ENCODE results near the gene PLBD1. TPM values are rescaled to one million over a fixed set of nuclear protein-coding genes. Genes with fewer than 3 reads are reported as not detected.

Gene PLBD1, protein sequence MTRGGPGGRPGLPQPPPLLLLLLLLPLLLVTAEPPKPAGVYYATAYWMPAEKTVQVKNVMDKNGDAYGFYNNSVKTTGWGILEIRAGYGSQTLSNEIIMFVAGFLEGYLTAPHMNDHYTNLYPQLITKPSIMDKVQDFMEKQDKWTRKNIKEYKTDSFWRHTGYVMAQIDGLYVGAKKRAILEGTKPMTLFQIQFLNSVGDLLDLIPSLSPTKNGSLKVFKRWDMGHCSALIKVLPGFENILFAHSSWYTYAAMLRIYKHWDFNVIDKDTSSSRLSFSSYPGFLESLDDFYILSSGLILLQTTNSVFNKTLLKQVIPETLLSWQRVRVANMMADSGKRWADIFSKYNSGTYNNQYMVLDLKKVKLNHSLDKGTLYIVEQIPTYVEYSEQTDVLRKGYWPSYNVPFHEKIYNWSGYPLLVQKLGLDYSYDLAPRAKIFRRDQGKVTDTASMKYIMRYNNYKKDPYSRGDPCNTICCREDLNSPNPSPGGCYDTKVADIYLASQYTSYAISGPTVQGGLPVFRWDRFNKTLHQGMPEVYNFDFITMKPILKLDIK
- 10 to 100 TPM; 40.7 to 50.1 (median 46.6) TPM for polyA plus RNA-seq (ENCODE audit: insufficient read length in 3 of 3)
- long read RNA-seq, donor 1, transcript PLBD1-201 (11 exons, 2,426 nt): major isoform, 8 of 32 reads
- long read RNA-seq, donor 1, partial matches to known transcripts: 24 of 32 reads
- long read RNA-seq, donor 1, other reads (novel, unspliced or antisense): 0 of 32 reads
- long read RNA-seq, donor 2, transcript PLBD1-201 (11 exons, 2,426 nt): major isoform, 13 of 13 reads
- long read RNA-seq, donor 2, partial matches to known transcripts: 0 of 13 reads
- long read RNA-seq, donor 2, other reads (novel, unspliced or antisense): 0 of 13 reads
- long read RNA-seq, donor 3, transcript PLBD1-201 (11 exons, 2,426 nt): major isoform, 17 of 59 reads
- long read RNA-seq, donor 3, partial matches to known transcripts: 42 of 59 reads
- long read RNA-seq, donor 3, other reads (novel, unspliced or antisense): 0 of 59 reads
- long read RNA-seq, donor 4, transcript PLBD1-201 (11 exons, 2,426 nt): major isoform, 9 of 15 reads
- long read RNA-seq, donor 4, partial matches to known transcripts: 6 of 15 reads
- long read RNA-seq, donor 4, other reads (novel, unspliced or antisense): 0 of 15 reads
- long read RNA-seq, donor 5: 0 reads
- long read RNA-seq, donor 6, transcript PLBD1-201 (11 exons, 2,426 nt): major isoform, 15 of 42 reads
- long read RNA-seq, donor 6, partial matches to known transcripts: 27 of 42 reads
- long read RNA-seq, donor 6, other reads (novel, unspliced or antisense): 0 of 42 reads
- long read RNA-seq, donor 7, transcript PLBD1-201 (11 exons, 2,426 nt): major isoform, 15 of 34 reads
- long read RNA-seq, donor 7, partial matches to known transcripts: 19 of 34 reads
- long read RNA-seq, donor 7, other reads (novel, unspliced or antisense): 0 of 34 reads
- long read RNA-seq, donor 8, transcript PLBD1-201 (11 exons, 2,426 nt): major isoform, 25 of 71 reads
- long read RNA-seq, donor 8, partial matches to known transcripts: 46 of 71 reads
- long read RNA-seq, donor 8, other reads (novel, unspliced or antisense): 0 of 71 reads
- long read RNA-seq, donor 9, transcript PLBD1-201 (11 exons, 2,426 nt): major isoform, 9 of 48 reads
- long read RNA-seq, donor 9, partial matches to known transcripts: 39 of 48 reads
- long read RNA-seq, donor 9, other reads (novel, unspliced or antisense): 0 of 48 reads
- long read RNA-seq, donor 10, transcript PLBD1-201 (11 exons, 2,426 nt): major isoform, 11 of 58 reads
- long read RNA-seq, donor 10, partial matches to known transcripts: 47 of 58 reads
- long read RNA-seq, donor 10, other reads (novel, unspliced or antisense): 0 of 58 reads
- long read RNA-seq, donor 11, transcript PLBD1-201 (11 exons, 2,426 nt): major isoform, 10 of 16 reads
- long read RNA-seq, donor 11, partial matches to known transcripts: 6 of 16 reads
- long read RNA-seq, donor 11, other reads (novel, unspliced or antisense): 0 of 16 reads
- long read RNA-seq, donor 12, transcript PLBD1-201 (11 exons, 2,426 nt): major isoform, 8 of 15 reads
- long read RNA-seq, donor 12, partial matches to known transcripts: 7 of 15 reads
- long read RNA-seq, donor 12, other reads (novel, unspliced or antisense): 0 of 15 reads
- long read RNA-seq, donor 13: 0 reads
- long read RNA-seq, donor 14, transcript PLBD1-201 (11 exons, 2,426 nt): major isoform, 13 of 44 reads
- long read RNA-seq, donor 14, partial matches to known transcripts: 31 of 44 reads
- long read RNA-seq, donor 14, other reads (novel, unspliced or antisense): 0 of 44 reads
- long read RNA-seq, donor 15, partial matches to known transcripts: 20 of 24 reads
- long read RNA-seq, donor 15, other reads (novel, unspliced or antisense): 0 of 24 reads
- long read RNA-seq, donor 16, transcript PLBD1-201 (11 exons, 2,426 nt): major isoform, 23 of 36 reads
- long read RNA-seq, donor 16, partial matches to known transcripts: 13 of 36 reads
- long read RNA-seq, donor 16, other reads (novel, unspliced or antisense): 0 of 36 reads

- peak in 8 of 11 donors; percentile 41 to 61 (median 51) for DNase-seq (ENCODE audit: extremely low read depth in 1 of 11, low read depth in 9 of 11, low spot score in 4 of 11)
Observed at GRCh38 chr12:14567351-14568162, at the start of gene PLBD1. TSS of gene PLBD1 (minus strand) at chr12:14567883. CDS start at chr12:14567696, 187 bp downstream.

- no peak for DNase-seq (ENCODE audit: extremely low read depth in 1 of 11, low read depth in 9 of 11, low spot score in 4 of 11)
Observed at GRCh38 chr12:14614704-14615121, 47.0 kb upstream of the PLBD1 start.

DNA sequence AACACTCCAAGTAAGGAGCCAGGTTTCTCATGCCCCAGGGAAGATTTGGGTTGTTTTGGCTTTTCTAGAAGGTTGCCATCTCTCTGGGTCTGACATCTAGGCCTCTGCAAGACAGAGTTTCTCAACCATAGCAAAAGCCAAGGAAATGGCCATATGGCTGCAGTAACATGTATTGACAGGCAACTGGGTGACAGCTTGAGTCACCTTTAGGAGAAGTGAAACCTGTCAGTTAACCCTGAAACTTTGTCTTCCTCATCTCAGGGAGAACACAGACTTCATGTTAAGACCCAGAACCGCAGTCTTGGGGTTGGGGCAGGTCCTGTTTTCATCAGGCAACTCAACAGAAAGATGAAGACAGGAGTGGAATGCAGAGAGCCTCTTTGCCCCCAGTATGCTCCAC, 46.0 kb upstream of the PLBD1 start:
- no peak for DNase-seq (ENCODE audit: extremely low read depth in 1 of 11, low read depth in 9 of 11, low spot score in 4 of 11)

- DNase-seq (ENCODE audit: extremely low read depth in 1 of 11, low read depth in 9 of 11, low spot score in 4 of 11): no peak
Observed at GRCh38 chr12:14612898-14613445, 45.3 kb upstream of the PLBD1 start.

GRCh38 chr12:14612250-14612649, 44.6 kb upstream of the PLBD1 start:
- no peak for DNase-seq (ENCODE audit: extremely low read depth in 1 of 11, low read depth in 9 of 11, low spot score in 4 of 11)

- no peak for DNase-seq (ENCODE audit: extremely low read depth in 1 of 11, low read depth in 9 of 11, low spot score in 4 of 11)
Observed at GRCh38 chr12:14611640-14612203, 44.0 kb upstream of the PLBD1 start.

DNA sequence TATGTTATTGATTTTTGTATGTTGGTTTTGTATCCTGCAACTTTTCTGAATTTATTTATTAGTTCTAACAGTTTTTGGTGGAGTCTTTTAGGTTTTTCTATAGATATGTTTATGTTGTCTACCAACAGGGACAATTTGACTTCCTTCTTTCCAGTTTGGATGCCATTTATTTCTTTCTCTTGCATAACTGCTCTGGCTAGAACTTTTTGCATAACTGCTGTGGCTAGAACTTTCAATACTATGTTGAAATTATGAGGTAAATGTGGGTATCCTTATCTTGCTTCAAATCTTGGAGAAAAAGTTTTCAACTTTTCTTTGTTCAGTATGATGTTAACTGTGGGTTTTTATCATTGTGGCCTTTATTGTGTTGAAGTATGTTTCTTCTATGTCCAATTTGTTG, 39.9 kb upstream of the PLBD1 start:
- DNase-seq (ENCODE audit: extremely low read depth in 1 of 11, low read depth in 9 of 11, low spot score in 4 of 11): no peak

- DNase-seq (ENCODE audit: extremely low read depth in 1 of 11, low read depth in 9 of 11, low spot score in 4 of 11): no peak
Observed at GRCh38 chr12:14605401-14605989, 37.8 kb upstream of the PLBD1 start.

DNA sequence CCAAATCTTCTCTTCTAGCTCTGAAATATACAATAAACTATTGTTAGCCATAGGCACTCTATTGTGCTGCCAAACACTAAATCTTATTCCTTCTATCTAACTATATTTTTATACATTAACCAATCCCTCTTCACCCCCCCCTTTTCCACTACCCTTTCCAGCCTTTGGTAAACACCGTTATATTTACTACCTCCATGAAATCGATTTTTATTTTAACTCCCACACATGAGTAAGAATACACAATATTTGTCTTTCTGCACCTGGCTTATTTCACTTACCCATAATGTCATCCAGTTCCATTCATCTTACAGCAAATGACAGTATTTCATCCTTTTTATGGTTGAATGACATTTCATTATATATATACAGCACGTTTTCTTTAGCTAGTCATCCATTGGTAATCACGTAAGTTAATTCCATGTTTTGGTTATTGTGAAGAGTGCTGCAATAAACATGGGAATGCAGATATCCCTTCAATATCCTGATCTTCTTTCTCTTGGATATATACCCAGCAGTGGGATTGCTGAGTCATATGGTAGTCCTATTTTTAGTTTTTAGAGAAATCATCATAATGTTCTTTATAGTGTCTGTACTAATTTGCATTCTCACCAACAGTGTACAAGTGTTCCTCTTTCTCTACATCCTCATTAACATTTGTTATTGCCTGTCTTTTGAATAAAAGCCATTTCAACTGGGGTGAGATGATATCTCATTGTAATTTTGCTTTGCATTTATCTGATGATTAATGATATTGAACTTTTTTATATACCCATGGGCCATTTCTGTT, 34.2 kb upstream of the PLBD1 start:
- DNase-seq (ENCODE audit: extremely low read depth in 1 of 11, low read depth in 9 of 11, low spot score in 4 of 11): no peak

DNA sequence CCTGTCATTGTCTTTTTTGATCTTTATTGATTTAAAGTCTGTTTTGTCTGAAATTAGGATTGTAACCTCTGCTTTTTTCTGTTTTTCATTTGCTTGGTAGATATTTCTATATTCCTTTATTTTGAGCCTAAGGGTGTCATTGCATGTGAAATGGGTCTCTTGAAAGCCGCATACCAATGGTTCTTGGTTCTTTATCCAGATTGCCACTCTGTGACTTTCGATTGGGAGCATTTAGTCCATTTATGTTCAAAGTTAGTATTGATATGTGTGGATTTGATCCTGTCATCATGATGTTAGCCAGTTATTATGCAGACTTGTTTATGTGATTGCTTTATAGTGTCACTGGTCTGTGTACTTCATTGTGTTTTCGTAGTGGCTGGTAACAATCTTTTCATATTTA, 29.8 kb upstream of the PLBD1 start:
- no peak for DNase-seq (ENCODE audit: extremely low read depth in 1 of 11, low read depth in 9 of 11, low spot score in 4 of 11)

DNA sequence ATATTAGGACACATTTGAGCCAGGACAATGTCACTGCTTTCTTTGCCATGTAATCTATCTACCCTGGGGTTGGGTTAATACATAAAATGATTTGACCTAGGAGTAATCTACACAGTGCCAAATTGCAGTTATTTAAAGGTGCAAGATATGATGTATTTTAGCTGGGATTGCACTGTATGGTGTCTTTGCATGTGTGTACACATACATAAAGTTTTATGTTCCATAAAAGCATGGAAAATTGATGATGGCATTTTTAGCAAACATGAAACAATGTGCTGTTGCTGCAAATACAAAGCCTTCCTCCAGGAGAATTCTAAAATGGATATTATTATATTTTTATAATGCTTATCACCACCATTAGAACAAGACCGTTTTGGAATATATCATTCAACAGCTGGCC, 24.0 kb upstream of the PLBD1 start:
- DNase-seq (ENCODE audit: extremely low read depth in 1 of 11, low read depth in 9 of 11, low spot score in 4 of 11): no peak

DNA sequence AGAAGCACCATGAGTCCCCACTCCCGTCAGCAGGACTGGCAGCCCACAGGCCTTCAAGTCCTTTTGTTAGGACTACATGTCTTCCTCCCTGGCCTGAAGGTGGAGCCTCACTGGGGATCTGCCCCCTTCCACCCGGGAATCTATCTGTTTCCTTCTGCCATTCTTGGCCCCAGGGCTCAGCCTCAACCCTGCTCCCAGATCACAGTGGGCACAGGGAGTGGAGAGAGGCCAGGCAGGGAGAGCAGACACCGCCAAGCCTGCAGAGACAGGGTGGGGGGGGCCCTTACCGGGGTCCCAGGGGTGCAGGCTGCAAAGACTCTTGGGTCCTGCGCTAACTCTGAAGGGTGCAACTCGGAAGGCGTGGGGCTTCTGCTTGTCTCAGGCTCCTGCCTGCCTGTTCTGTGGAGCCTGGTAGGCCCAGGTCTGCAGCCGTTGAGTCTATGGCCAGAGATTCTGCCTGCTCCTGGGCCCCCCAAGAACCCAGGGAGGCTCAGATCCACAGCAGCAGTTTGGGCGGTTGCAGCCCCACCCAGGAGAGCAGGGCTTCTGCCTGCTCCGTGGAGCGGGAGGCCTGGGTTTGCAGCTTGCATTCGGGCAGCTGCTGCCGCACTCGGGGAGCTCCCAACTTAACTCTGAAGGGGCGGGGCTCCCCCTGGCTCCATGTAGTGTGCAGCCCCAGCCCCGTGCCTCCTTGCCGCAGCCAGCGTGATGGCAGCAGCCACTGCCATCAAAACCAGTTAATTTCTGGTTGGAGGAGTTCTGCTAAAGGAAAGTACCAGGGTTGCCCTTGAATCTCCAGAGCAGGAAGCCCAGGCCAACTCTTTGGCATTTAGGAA, 21.7 kb upstream of the PLBD1 start:
- DNase-seq (ENCODE audit: extremely low read depth in 1 of 11, low read depth in 9 of 11, low spot score in 4 of 11): no peak

- DNase-seq (ENCODE audit: extremely low read depth in 1 of 11, low read depth in 9 of 11, low spot score in 4 of 11): no peak
Observed at GRCh38 chr12:14588571-14588970, 20.9 kb upstream of the PLBD1 start.
